ENCODE results near the gene HIRIP3. TPM values are rescaled to one million over a fixed set of nuclear protein-coding genes. Genes with fewer than 3 reads are reported as not detected.

The HIRIP3 gene
- total and polyA plus RNA-seq, 2 of the 13 experiments (the other 11 are each of a cell fraction or from before 2014, with no cell fraction given): 12.6 to 17.2 TPM

GRCh38 chr16:29995324-29995910 is at the start of gene HIRIP3 (continued):
- TF ChIP-seq U2AF1 (optimal IDR thresholded peaks at IDR 0.05; ENCODE audit: low read depth, low read length): peak; percentile 95
- TF ChIP-seq SRSF1 (optimal IDR thresholded peaks at IDR 0.05; ENCODE audit: low read depth, low read length): peak; percentile 81
- TF ChIP-seq, protein P1, sequence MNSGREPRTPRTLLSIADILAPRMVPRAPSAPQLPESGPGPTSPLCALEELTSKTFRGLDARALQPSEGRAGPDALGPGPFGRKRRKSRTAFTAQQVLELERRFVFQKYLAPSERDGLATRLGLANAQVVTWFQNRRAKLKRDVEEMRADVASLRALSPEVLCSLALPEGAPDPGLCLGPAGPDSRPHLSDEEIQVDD (CRISPR knock-in tag; IDR thresholded peaks at IDR 0.05; ENCODE audit: borderline replicate concordance): peak; percentile 62; the same call in 1 of the 2 replicates
- peak; percentile 12; the same call in 1 of the 2 replicates for TF ChIP-seq ZNF546 (CRISPR knock-in tag; conservative IDR thresholded peaks at IDR 0.05)
- no peak for TF ChIP-seq HNRNPK (IDR thresholded peaks at IDR 0.05; ENCODE audit: low read depth, low read length, poor library complexity, severe bottlenecking)
- peak; percentile 97 for TF ChIP-seq TFDP2 (CRISPR knock-in tag; IDR thresholded peaks at IDR 0.05)
- TF ChIP-seq ZNF24 (IDR thresholded peaks at IDR 0.05): no peak
- TF ChIP-seq MEIS2 (CRISPR knock-in tag; IDR thresholded peaks at IDR 0.05): 0 out of 2 replicates have a peak, but pooled peaks have one; percentile 59
- TF ChIP-seq ZNF253 (CRISPR knock-in tag; IDR thresholded peaks at IDR 0.05; ENCODE audit: borderline replicate concordance): 0 out of 2 replicates have a peak, but pooled peaks have one; percentile 15
- no peak for TF ChIP-seq ZNF672 (CRISPR knock-in tag; IDR thresholded peaks at IDR 0.05)
- 0 out of 2 replicates have a peak, but pooled peaks have one; percentile 2 for TF ChIP-seq PAWR (CRISPR knock-in tag; IDR thresholded peaks at IDR 0.05; ENCODE audit: borderline replicate concordance)
- peak; percentile 95 for TF ChIP-seq TGIF2 (CRISPR knock-in tag; IDR thresholded peaks at IDR 0.05)
- TF ChIP-seq ZNF75D (CRISPR knock-in tag; IDR thresholded peaks at IDR 0.05; ENCODE audit: borderline replicate concordance): peak; percentile 81; the same call in 1 of the 2 replicates
- TF ChIP-seq ZNF335 (CRISPR knock-in tag; IDR thresholded peaks at IDR 0.05): no peak
- TF ChIP-seq REST (IDR thresholded peaks at IDR 0.05; ENCODE audit: borderline replicate concordance in 1 of 2, low read depth in 1 of 2, low read length in 2 of 2): no peak
- TF ChIP-seq ZSCAN21 (CRISPR knock-in tag; IDR thresholded peaks at IDR 0.05; ENCODE audit: borderline replicate concordance): 0 out of 2 replicates have a peak, but pooled peaks have one; percentile 10
- TF ChIP-seq BRCA1 (CRISPR knock-in tag; IDR thresholded peaks at IDR 0.05): peak; percentile 84
- TF ChIP-seq AFF4 (CRISPR knock-in tag; IDR thresholded peaks at IDR 0.05): peak; percentile 55; the same call in 1 of the 2 replicates
- TF ChIP-seq ZNF709 (CRISPR knock-in tag; IDR thresholded peaks at IDR 0.05): peak; percentile 89; the same call in 1 of the 2 replicates

All from HepG2 (cell line).